ENCODE results near the gene ITPR2.

Gene ITPR2

GRCh38 chr12:26830363-26830762 lies 2.6 kb downstream of the ITPR2 start:
- H3K4me3 ChIP-seq (ENCODE audit: low read depth, low read length), result no peak overlapping the region
- TF ChIP-seq CTCF (IDR thresholded peaks at IDR 0.05; ENCODE audit: borderline replicate concordance, insufficient read depth, low read depth, low read length), result no peak

GRCh38 chr12:26828280-26829073 lies 4.5 kb downstream of the ITPR2 start:
- H3K4me3 ChIP-seq (ENCODE audit: low read depth, low read length), result no peak overlapping the region
- TF ChIP-seq CTCF (IDR thresholded peaks at IDR 0.05; ENCODE audit: borderline replicate concordance, insufficient read depth, low read depth, low read length), result no peak

GRCh38 chr12:26826437-26826836 lies 6.6 kb downstream of the ITPR2 start:
- H3K4me3 ChIP-seq (ENCODE audit: low read depth, low read length), result no peak overlapping the region
- no peak for TF ChIP-seq CTCF (IDR thresholded peaks at IDR 0.05; ENCODE audit: borderline replicate concordance, insufficient read depth, low read depth, low read length)

GRCh38 chr12:26825459-26826016 lies 7.5 kb downstream of the ITPR2 start:
- TF ChIP-seq CTCF (IDR thresholded peaks at IDR 0.05; ENCODE audit: borderline replicate concordance, insufficient read depth, low read depth, low read length), result no peak
- no peak overlapping the region for H3K4me3 ChIP-seq (ENCODE audit: low read depth, low read length)

GRCh38 chr12:26823390-26823789 lies 9.6 kb downstream of the ITPR2 start:
- no peak overlapping the region for H3K4me3 ChIP-seq (ENCODE audit: low read depth, low read length)
- no peak for TF ChIP-seq CTCF (IDR thresholded peaks at IDR 0.05; ENCODE audit: borderline replicate concordance, insufficient read depth, low read depth, low read length)

- no peak for TF ChIP-seq CTCF (IDR thresholded peaks at IDR 0.05; ENCODE audit: borderline replicate concordance, insufficient read depth, low read depth, low read length)
- no peak overlapping the region for H3K4me3 ChIP-seq (ENCODE audit: low read depth, low read length)
These were observed 11.0 kb downstream of the ITPR2 start for GRCh38 chr12:26822026-26822425.

GRCh38 chr12:26821212-26821701 lies 11.7 kb downstream of the ITPR2 start:
- no peak for TF ChIP-seq CTCF (IDR thresholded peaks at IDR 0.05; ENCODE audit: borderline replicate concordance, insufficient read depth, low read depth, low read length)
- no peak overlapping the region for H3K4me3 ChIP-seq (ENCODE audit: low read depth, low read length)

Data from GM12875 (cell line).